HepG2 (cell line): Measurements from ENCODE around the gene MLLT10.

ENCODE experiments used
- BATF2 ChIP-seq: sonication (generic); formaldehyde crosslinking; IDR thresholded peaks from 2 replicates; pipeline ENCODE4 v1.8.0; 2022; ENCODE audit warnings: mild to moderate bottlenecking, missing genetic modification reagents, moderate library complexity
- CBX5 ChIP-seq: sonication (generic); formaldehyde crosslinking; IDR thresholded peaks from 2 replicates; pipeline ENCODE4 v1.4.0; 2020; ENCODE audit warnings: missing genetic modification reagents, borderline replicate concordance
- ELF1 ChIP-seq: sonication (generic); formaldehyde crosslinking; IDR thresholded peaks from 2 replicates; pipeline ENCODE4 v1.4.0; 2020; ENCODE audit warnings: missing genetic modification reagents
- JUNB ChIP-seq: sonication (generic); formaldehyde crosslinking; IDR thresholded peaks from 2 replicates; pipeline ENCODE4 v1.8.0; 2022; ENCODE audit warnings: missing genetic modification reagents, mild to moderate bottlenecking, borderline replicate concordance
- MAFK ChIP-seq, 2 experiments: IDR thresholded peaks in 1 of 2; conservative IDR thresholded peaks in 1 of 2; 2 replicates each; pipeline ENCODE4 v1.6.1; 2011; ENCODE audit warnings: improper control_type of control experiment in 2 of 2, low read length in 2 of 2
- NCOA5 ChIP-seq: sonication (generic); formaldehyde crosslinking; IDR thresholded peaks from 2 replicates; pipeline ENCODE4 v1.4.0; 2020; ENCODE audit warnings: missing genetic modification reagents
- POLR2A ChIP-seq, 2 experiments: IDR thresholded peaks; 2 replicates each; pipeline ENCODE4 v1.6.1; 2011; ENCODE audit warnings: low read depth in 2 of 2, low read length in 2 of 2, mild to moderate bottlenecking in 1 of 2, moderate library complexity in 1 of 2; ENCODE audit not compliant: insufficient read depth in 1 of 2
- RNF2 ChIP-seq: fragments of 450-650 bp; conservative IDR thresholded peaks from 2 replicates; pipeline ENCODE4 v1.6.1; 2016; ENCODE audit warnings: low read depth
- STAT6 ChIP-seq: sonication (generic); formaldehyde crosslinking; IDR thresholded peaks from 2 replicates; pipeline ENCODE4 v1.4.0; 2020; ENCODE audit warnings: missing genetic modification reagents, mild to moderate bottlenecking, borderline replicate concordance
- UBTF ChIP-seq: sonication (generic); formaldehyde crosslinking; IDR thresholded peaks from 2 replicates; pipeline ENCODE4 v1.4.0; 2020; ENCODE audit warnings: mild to moderate bottlenecking, missing genetic modification reagents
- ZBTB26 ChIP-seq: IDR thresholded peaks from 2 replicates; pipeline ENCODE4 v1.6.1; 2016; ENCODE audit warnings: missing compliant biosample characterization, missing genetic modification reagents, borderline replicate concordance
- ZNF672 ChIP-seq: sonication (generic); formaldehyde crosslinking; IDR thresholded peaks from 2 replicates; pipeline ENCODE4 v1.8.1; 2022; ENCODE audit warnings: missing genetic modification reagents

- TF ChIP-seq ELF1 (CRISPR knock-in tag) (no peak), ZBTB26 (no peak), MAFK (conservative IDR thresholded peaks at IDR 0.05 in 1 of 2, IDR thresholded peaks at IDR 0.05 in 1 of 2; ENCODE audit: low read length in 2 of 2) (0 out of 4 replicates have a peak, but pooled peaks of 1 of the 2 experiments have one; percentile 30), POLR2A (IDR thresholded peaks at IDR 0.05; ENCODE audit: insufficient read depth in 1 of 2, low read depth in 2 of 2, low read length in 2 of 2) (no peak), RNF2 (no peak), CBX5 (no peak), JUNB (CRISPR knock-in tag) (no peak), BATF2 (no peak), UBTF (CRISPR knock-in tag) (no peak), NCOA5 (CRISPR knock-in tag) (no peak), STAT6 (no peak), ZNF672 (CRISPR knock-in tag) (no peak)
These were observed 188.2 kb downstream of the MLLT10 start for GRCh38 chr10:21722209-21722608.
